Mucosa of stomach (tissue), 1 donor: Measurements from ENCODE around the gene TNK2.
"Not testable (repeated sequence)": the region's sequence is repeated elsewhere in the genome, so short reads cannot be mapped to it uniquely, and the experiment has no call there.

Experiments used
- H3K27me3 ChIP-seq: one replicate; pipeline ENCODE4 v1.7.0; 2013; ENCODE audit warnings: mild to moderate bottlenecking, low read length; ENCODE audit not compliant: control insufficient read depth, insufficient read depth
- H3K36me3 ChIP-seq: one replicate; pipeline ENCODE4 v1.7.0; 2013; ENCODE audit warnings: low read length; ENCODE audit not compliant: control insufficient read depth, insufficient read depth
- H3K4me1 ChIP-seq: one replicate; pipeline ENCODE4 v1.7.0; 2013; ENCODE audit warnings: mild to moderate bottlenecking, low read length; ENCODE audit not compliant: control insufficient read depth, insufficient read depth
- H3K4me3 ChIP-seq: one replicate; pipeline ENCODE4 v1.7.0; 2013; ENCODE audit warnings: low read length
- H3K9ac ChIP-seq: one replicate; pipeline ENCODE4 v1.7.0; 2013; ENCODE audit warnings: mild to moderate bottlenecking, low read length, moderate library complexity
- H3K9me3 ChIP-seq: one replicate; pipeline ENCODE4 v1.7.0; 2013; ENCODE audit warnings: mild to moderate bottlenecking, low read length, moderate library complexity; ENCODE audit not compliant: control insufficient read depth
- donor health status: Pancreatic carcinoma.

Gene TNK2

DNA sequence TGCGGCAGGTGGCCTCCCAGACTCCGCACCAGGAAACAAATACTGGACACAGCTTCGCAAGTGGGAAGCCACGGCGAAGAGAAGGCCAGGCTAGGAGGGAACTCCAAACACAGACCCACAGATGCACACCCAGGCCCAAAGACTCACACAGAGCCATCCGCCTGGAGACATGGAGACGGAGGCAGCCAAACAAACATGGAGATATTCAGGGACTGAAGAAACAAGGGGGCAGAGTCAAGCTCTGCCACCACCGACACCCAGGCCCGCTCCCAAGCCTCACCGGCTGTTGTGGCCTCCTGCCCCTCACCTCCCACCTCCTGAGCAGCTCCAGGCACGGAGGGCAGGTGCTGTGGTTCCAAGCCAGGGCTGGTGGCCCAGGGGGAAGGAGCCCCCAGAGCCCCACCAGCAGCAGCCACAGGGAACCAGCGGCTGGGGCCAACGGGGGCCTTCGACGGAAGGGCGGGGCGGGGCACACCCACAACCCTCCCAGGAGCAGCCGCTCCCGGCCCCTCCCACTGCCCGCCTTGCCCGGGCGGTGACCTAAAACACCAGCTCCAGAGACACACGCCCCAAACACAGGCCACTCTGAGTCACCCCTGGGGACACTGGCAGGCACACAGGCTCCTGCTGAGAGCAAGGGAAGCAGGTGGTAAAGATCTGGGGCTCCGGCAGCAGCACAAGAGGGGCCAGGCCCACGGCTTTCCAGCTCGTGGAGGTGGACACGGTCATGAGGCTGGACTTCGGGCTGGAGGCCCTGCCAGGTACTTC, 31.9 kb downstream of the TNK2 start:
- Histone ChIP-seq H3K36me3 (peaks cover 5% of the 10 kb centered on the region), H3K9ac (peak overlapping the region; percentile 71), H3K4me3 (peak overlapping the region; percentile 32)

DNA sequence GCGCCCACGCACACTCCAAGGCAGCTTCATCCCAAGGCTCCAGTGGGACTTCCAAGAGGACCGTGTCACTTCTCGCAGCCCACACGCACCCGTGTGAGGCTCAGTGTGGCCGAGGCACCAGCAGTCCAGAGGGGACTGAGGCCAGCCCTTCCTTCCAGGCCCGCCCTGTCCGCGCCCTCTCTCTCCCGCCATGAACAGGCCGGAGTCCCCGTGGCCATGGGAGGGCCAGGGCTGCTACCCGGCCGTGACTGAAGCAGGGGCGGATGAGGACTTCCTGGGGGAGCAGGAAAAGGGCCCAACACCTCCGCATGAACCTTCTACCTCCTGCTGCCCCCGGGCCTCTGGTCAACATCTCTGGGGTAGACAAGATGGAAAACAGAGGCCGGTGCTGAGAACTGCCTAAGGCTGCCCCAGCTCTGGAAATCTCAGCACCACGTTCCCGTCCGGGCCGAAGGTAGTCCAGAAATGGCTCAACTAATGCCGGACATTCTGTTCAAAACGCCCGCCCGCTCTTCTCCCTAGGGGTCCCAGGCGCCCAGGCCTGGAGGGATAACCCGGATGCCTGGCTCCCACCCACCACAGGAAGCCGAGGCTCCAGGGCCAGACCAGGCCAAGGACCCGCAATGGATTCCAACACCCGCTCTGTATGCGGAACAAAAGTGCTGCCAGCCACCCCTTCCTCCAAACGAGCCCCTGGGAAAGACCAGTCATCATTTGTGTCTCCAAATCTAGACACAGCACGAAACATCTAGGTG, 32.7 kb downstream of the TNK2 start:
- H3K27me3 ChIP-seq, result no peaks in the 10 kb centered on the region
- H3K36me3 ChIP-seq, result peaks cover 5% of the 10 kb centered on the region
- H3K4me3 ChIP-seq, result peak overlapping the region; percentile 23
- peaks cover 62% of the 10 kb centered on the region for H3K4me1 ChIP-seq
- peak overlapping the region; percentile 71 for H3K9ac ChIP-seq
- H3K9me3 ChIP-seq, result no peaks in the 10 kb centered on the region

More for the DNA sequence above, 31.9 kb downstream of the TNK2 start:
- H3K9me3 ChIP-seq, result no peaks in the 10 kb centered on the region
- no peaks in the 10 kb centered on the region for H3K27me3 ChIP-seq
- peaks cover 54% of the 10 kb centered on the region for H3K4me1 ChIP-seq

DNA sequence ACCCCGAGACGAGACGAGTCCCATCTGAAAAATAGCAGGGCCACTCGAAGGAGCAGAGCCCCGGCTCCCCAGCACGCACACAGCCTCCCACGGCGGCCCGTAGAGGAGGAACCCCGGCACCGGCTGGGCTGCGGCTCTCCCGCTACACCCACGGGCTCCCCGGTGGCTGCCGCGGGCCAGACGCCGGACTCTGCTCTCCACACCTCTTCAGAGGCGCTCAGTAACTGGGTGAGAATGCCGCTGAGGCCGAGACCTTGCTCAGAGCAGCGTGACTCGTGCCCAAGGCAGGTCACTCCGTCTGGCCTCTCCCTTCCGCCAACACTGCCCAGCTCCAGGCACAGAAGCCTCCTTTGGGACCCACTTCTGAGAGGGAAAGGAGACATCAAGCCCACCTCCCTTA, 34.4 kb downstream of the TNK2 start:
- Histone ChIP-seq H3K9ac (no peak overlapping the region), H3K4me1 (peaks cover 72% of the 10 kb centered on the region), H3K36me3 (peaks cover 5% of the 10 kb centered on the region), H3K4me3 (no peak overlapping the region), H3K9me3 (no peaks in the 10 kb centered on the region), H3K27me3 (no peaks in the 10 kb centered on the region)

DNA sequence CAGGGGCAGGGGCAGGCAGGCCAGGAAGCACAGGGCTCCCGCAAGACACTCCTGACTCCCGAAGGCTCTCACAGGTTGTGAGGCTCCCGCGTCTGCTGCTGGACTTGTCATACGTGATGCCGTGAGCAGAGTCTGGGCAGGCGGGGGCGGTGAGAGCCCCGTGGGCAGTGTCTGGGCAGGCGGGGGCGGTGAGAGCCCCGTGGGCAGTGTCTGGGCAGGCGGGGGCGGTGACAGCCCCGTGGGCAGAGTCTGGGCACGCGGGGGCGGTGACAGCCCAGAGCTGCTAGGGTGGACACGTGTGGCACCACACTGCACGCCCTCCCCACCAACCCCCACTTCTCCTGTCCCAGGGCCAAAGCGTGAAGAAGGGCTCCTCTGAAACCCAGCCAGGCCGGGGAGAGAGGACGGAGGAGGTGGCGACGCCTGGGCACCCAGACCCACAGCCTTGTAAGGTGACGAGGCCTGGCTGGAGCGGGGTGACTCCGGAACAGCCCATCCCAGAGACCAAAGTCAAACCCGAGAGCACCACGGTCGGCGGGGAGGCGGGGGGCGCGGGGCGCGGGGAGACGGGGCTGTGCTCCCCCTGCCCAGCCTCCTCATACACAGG, 35.0 kb downstream of the TNK2 start:
- Histone ChIP-seq H3K27me3 (no peaks in the 10 kb centered on the region), H3K36me3 (peaks cover 4% of the 10 kb centered on the region), H3K4me3 (no peak overlapping the region), H3K9me3 (no peaks in the 10 kb centered on the region), H3K9ac (no peak overlapping the region), H3K4me1 (peaks cover 66% of the 10 kb centered on the region)

DNA sequence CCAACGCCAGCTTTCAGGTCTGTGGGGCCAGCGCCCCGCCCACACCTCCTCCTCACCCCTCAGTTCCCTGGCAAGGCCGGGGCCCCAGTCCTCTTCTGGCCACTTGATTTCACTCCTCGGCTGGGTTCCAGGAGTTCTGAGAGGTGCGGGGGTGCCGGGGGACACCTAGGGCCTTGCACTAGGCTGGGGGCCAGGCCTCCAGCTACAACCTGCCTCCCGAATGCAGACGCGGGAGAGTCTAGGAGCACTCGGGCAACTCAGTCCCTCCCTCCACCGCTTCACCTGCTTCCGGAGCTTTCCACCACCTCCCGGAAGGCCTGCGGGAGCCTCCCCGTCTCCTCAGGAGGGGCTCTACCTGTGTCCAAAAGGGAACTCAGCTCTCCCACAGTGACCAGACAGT, 35.6 kb downstream of the TNK2 start:
- Histone ChIP-seq H3K9me3 (no peaks in the 10 kb centered on the region), H3K9ac (no peak overlapping the region), H3K4me3 (no peak overlapping the region), H3K27me3 (no peaks in the 10 kb centered on the region), H3K36me3 (no peaks in the 10 kb centered on the region), H3K4me1 (peaks cover 61% of the 10 kb centered on the region)

DNA sequence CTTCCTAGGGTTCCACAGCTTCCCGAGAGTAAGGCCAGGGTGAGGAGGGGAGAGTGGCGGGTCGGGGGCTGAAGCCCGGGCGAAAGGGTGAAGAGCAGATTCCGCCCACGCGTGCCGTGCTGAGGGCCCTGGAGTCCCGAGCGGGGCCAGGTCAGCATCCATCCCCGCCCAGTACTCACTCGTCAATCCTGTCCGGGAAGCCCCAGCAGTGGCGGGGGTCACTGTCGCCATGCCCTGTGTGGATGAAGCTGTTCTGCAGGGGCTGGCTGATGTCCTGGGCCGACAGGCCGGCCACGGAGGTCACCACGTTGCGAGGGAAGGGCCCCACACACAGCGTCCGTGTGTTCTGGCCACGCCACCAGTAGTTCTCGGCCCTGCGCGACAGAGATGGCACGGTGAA, 36.3 kb downstream of the TNK2 start:
- peaks cover 55% of the 10 kb centered on the region for H3K4me1 ChIP-seq
- H3K27me3 ChIP-seq, result no peaks in the 10 kb centered on the region
- H3K9ac ChIP-seq, result no peak overlapping the region
- no peaks in the 10 kb centered on the region for H3K36me3 ChIP-seq
- H3K4me3 ChIP-seq, result no peak overlapping the region
- H3K9me3 ChIP-seq, result no peaks in the 10 kb centered on the region

DNA sequence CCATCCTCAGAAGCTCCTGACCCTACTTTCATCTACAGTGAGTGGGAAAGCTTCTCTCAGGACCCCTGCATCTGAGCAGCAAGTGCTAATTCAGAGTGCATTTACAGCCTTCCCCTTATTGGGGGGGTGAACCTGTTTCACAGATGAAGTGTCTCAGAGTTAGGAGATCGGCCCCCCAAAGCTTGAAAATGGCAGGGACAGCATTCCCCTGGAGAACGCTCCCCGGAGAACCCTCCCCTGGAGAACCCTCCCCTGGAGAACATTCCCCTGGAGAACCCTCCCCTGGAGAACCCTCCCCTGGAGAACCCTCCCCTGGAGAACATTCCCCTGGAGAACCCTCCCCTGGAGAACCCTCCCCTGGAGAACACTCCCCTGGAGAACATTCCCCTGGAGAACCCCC, 36.7 kb downstream of the TNK2 start:
- H3K4me1 ChIP-seq, result peaks cover 51% of the 10 kb centered on the region
- H3K9me3 ChIP-seq, H3K4me3 ChIP-seq, H3K9ac ChIP-seq, H3K27me3 ChIP-seq, H3K36me3 ChIP-seq: not testable (repeated sequence)

DNA sequence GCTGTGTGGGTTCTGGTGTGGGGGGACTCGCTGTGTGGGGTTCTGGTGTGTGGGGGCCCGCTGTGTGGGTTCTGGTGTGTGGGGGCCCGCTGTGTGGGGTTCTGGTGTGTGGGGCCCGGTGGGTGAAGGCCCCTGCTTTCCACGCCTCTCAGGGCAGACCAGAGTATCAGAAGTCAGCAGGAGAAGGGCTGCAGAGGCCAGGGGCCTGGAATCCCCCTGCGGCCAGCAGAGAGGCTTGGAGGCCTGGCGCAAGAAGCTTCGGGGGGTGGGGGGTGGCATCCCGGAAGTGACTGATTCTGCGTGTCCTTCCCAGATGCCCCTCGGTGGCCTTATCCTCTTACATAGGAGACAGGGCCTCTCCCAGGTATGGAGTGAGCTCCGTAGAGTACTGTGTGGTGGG, 37.4 kb downstream of the TNK2 start:
- Histone ChIP-seq H3K9ac (no peak overlapping the region), H3K4me3 (no peak overlapping the region), H3K9me3 (no peaks in the 10 kb centered on the region), H3K36me3 (no peaks in the 10 kb centered on the region), H3K4me1 (peaks cover 43% of the 10 kb centered on the region), H3K27me3 (no peaks in the 10 kb centered on the region)

DNA sequence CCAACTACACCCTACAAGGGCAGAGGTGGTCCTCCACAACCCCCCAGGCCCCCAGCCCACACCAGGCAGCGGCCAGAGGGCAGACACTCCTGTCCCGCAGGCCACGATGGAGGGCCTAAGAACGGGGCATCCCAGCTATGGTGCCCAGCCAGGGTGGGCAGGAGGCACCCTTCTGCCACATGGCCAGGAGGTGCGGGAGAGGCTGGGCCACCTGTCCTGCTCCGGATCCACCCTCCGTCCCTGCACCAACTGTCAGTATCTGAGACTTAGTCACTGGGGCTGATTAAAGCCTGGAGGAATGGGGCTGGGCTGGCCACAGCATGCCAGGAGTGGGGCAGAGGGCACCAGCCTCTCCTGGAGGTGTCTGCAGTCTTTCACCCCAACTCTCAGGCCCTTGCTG, 37.9 kb downstream of the TNK2 start:
- Histone ChIP-seq H3K4me1 (peaks cover 39% of the 10 kb centered on the region), H3K36me3 (no peaks in the 10 kb centered on the region), H3K4me3 (no peak overlapping the region)

DNA sequence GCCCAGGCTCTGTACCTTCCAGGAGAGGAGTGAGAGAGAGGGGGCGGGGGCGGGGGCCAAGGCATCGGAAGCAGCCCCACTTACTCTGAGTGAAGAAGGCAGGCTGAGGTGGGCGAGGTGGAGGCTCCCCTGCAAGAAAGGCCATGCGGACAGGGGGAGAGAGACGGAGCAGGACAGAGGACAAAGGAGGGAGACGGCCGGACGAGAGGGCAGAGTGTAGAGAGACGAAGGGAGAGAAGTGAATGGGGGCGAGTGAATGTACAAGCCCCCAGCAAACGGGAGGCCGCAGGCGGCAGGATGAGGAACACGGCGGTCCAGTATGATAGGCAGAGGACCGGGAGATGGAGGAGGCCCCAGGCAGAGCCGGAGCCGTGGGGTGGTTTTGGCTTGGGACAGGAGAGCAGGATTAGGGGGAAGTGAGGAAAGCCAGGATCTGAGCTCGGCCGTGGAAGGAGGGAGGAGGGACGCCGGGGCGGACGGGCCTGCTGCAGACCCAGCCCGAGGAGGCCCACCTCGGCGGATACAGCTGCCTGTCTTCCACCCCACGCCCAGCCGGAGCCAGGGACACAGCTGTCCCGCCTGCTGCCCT, 38.8 kb downstream of the TNK2 start:
- Histone ChIP-seq H3K9me3 (no peaks in the 10 kb centered on the region), H3K27me3 (no peaks in the 10 kb centered on the region), H3K4me1 (peaks cover 37% of the 10 kb centered on the region), H3K36me3 (no peaks in the 10 kb centered on the region), H3K9ac (no peak overlapping the region), H3K4me3 (no peak overlapping the region)

More for the DNA sequence above, 37.9 kb downstream of the TNK2 start:
- Histone ChIP-seq H3K27me3 (no peaks in the 10 kb centered on the region), H3K9ac (no peak overlapping the region), H3K9me3 (no peaks in the 10 kb centered on the region)

DNA sequence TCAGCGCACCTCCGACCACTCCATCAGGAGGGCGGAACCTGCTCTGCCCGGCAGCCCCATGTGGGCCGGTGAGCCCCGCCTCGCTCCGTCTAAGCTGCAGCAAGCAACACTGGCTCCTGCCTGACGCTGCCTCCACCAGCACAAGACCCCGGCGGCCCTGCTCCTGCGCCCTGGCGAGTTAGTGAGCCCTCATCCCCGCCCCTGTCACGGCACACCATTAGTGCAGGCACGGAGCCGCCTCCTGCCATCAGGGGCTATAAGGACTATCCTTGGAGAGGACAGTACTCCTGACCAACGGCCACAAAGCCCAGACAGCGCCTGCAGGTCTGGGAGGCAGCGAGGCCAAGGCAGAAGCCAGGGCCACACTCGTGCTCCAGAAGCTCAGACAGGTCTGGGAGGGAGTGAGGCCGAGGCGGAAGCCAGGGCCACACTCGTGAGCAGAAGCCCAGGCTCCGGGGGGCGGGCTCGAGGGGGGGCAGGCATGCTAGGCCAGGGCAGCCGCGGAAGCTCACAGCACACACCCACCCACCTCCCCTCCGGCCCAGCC, 39.4 kb downstream of the TNK2 start:
- no peaks in the 10 kb centered on the region for H3K27me3 ChIP-seq
- no peaks in the 10 kb centered on the region for H3K9me3 ChIP-seq
- H3K9ac ChIP-seq, result no peak overlapping the region
- no peak overlapping the region for H3K4me3 ChIP-seq
- H3K36me3 ChIP-seq, result no peaks in the 10 kb centered on the region
- peaks cover 33% of the 10 kb centered on the region for H3K4me1 ChIP-seq
